Measurements from ENCODE around the gene ATP6V1F. TPM values are rescaled to one million over a fixed set of nuclear protein-coding genes. Genes with fewer than 3 reads are reported as not detected.

ATP6V1F gene
- total RNA-seq, 1 donor from 2014 or later: 133 TPM

DNA sequence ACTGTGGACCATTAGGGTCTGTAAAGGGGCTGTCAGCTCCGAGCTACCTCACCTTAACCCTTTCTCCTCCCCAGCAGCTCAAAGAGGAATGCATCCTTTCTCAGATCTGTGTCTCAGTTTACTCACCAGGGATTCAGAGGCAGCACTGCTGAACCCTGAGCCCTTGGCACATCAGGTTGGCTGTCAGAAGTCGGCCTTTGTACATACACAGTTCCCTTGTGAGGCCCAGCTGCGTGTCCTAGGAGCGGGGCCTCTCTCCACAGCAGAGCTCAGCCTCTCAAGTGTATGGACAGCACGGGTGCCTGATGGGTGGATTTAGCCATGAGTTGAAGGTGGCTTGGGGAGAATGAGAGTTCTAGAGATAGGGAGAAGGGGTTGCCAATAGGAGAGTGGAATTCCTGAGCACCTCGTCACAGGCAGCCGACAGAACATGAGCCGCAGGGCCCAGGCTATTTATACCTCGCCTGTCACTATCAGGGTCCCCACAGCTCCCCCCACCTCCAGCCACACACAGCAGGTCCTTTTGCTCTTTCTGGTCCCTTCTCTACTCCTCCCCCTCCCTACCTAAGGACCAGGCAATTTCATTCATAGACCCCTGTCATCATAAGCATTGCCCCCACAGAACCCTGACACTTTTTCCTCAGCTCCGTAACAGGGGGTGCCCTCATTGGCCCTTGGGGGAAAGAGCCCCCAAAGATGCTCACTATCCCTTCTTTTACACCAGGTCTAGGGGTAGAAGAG lies 34.5 kb upstream of the ATP6V1F start:
- Mint-ChIP-seq H3K27me3 (ENCODE audit: unreplicated experiment) (peaks cover 15% of the 10 kb centered on the region), H3K4me1 (ENCODE audit: low read depth, unreplicated experiment) (peaks cover 15% of the 10 kb centered on the region), H3K9me3 (ENCODE audit: unreplicated experiment) (peaks cover 15% of the 10 kb centered on the region), H3K4me3 (ENCODE audit: unreplicated experiment) (peak overlapping the region; percentile 63), H3K27ac (ENCODE audit: unreplicated experiment) (peak overlapping the region; percentile 86), H3K36me3 (ENCODE audit: unreplicated experiment) (no peaks in the 10 kb centered on the region)
- TF ChIP-seq, protein P1, sequence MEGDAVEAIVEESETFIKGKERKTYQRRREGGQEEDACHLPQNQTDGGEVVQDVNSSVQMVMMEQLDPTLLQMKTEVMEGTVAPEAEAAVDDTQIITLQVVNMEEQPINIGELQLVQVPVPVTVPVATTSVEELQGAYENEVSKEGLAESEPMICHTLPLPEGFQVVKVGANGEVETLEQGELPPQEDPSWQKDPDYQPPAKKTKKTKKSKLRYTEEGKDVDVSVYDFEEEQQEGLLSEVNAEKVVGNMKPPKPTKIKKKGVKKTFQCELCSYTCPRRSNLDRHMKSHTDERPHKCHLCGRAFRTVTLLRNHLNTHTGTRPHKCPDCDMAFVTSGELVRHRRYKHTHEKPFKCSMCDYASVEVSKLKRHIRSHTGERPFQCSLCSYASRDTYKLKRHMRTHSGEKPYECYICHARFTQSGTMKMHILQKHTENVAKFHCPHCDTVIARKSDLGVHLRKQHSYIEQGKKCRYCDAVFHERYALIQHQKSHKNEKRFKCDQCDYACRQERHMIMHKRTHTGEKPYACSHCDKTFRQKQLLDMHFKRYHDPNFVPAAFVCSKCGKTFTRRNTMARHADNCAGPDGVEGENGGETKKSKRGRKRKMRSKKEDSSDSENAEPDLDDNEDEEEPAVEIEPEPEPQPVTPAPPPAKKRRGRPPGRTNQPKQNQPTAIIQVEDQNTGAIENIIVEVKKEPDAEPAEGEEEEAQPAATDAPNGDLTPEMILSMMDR (IDR thresholded peaks at IDR 0.05; ENCODE audit: partially characterized antibody, unreplicated experiment): no peak
- DNase-seq: no peak

DNA sequence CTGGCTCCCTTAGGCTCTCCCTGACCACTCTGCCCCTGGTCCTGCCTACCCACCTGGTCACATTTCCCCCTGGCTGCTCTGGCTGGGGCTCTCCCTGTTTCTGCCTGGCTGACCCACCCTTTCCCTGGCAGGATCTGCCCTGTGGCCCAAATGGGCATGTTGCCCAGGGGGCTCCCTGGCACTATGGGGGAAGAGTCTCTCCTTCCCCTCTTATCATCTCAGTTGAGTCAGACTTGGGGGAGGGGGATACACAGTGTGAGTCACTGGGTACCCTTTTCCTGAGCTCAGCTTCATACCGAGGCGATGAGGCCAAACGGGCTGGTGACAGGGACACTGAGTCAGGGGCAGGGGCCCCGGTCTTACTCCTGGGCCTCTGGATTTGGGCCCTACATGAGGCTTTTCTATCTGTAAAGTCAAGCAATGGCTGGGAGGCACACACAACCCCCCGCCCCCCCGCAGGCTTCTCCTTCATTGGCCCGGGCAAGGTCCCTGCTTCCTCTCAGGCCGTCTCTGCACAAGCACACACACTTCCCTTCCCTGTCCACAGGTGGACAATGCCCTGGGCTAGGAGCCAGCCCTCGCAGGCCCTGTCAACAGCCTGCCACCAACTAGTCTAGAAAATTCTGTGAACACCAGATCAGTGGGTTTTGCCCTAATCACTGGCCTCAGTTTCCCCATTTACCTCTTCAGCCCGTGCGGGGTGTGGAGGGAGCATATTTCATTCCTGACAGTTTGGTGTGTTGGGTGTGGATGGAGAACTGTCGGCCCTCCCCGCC lies 33.1 kb upstream of the ATP6V1F start:
- peak overlapping the region; percentile 72 for H3K27ac Mint-ChIP-seq (ENCODE audit: unreplicated experiment)
- peaks cover 3% of the 10 kb centered on the region for H3K36me3 Mint-ChIP-seq (ENCODE audit: unreplicated experiment)
- H3K4me1 Mint-ChIP-seq (ENCODE audit: low read depth, unreplicated experiment): peaks cover 20% of the 10 kb centered on the region
- DNase-seq: no peak
- H3K27me3 Mint-ChIP-seq (ENCODE audit: unreplicated experiment): peaks cover 17% of the 10 kb centered on the region
- H3K4me3 Mint-ChIP-seq (ENCODE audit: unreplicated experiment): peak overlapping the region; percentile 82
- H3K9me3 Mint-ChIP-seq (ENCODE audit: unreplicated experiment): peaks cover 21% of the 10 kb centered on the region
- TF ChIP-seq, protein P1 (IDR thresholded peaks at IDR 0.05; ENCODE audit: partially characterized antibody, unreplicated experiment): no peak

DNA sequence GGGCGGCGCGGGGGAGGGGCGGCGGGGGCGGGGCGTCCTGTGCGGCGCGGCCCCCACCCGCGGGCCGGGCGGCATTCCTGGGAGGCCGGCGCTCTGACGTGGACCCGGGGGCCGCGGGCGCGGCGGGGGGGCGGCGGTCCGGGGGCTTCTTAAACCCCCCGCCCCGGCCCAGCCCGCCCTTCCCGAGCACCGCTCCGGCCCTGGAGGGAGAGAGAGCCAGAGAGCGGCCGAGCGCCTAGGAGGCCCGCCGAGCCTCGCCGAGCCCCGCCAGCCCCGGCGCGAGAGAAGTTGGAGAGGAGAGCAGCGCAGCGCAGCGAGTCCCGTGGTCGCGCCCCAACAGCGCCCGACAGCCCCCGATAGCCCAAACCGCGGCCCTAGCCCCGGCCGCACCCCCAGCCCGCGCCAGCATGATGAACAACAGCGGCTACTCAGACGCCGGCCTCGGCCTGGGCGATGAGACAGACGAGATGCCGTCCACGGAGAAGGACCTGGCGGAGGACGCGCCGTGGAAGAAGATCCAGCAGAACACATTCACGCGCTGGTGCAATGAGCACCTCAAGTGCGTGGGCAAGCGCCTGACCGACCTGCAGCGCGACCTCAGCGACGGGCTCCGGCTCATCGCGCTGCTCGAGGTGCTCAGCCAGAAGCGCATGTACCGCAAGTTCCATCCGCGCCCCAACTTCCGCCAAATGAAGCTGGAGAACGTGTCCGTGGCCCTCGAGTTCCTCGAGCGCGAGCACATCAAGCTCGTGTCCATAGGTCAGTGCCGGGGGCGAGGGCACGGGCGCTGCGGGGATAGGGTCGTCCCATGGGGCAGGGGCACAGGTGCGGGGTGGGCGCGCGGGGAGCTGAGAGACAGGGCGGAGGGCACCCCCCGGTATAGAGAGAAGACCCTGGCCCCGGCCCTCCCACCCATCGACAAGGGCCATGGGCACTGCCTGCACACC lies 32.2 kb upstream of the ATP6V1F start, which contains the start of gene FLNC:
Gene FLNC, plus strand, starts transcription at position 176 of the 947 bp plus-strand sequence. Its CDS starts 232 bp downstream, at position 408.
- Mint-ChIP-seq H3K27ac (ENCODE audit: unreplicated experiment) (peak within 1 kb of the TSS; percentile 98), H3K36me3 (ENCODE audit: unreplicated experiment) (peaks cover 6% of the 10 kb centered on the region), H3K27me3 (ENCODE audit: unreplicated experiment) (peaks cover 21% of the 10 kb centered on the region), H3K4me3 (ENCODE audit: unreplicated experiment) (peak within 1 kb of the TSS; percentile 90), H3K4me1 (ENCODE audit: low read depth, unreplicated experiment) (peaks cover 24% of the 10 kb centered on the region), H3K9me3 (ENCODE audit: unreplicated experiment) (peaks cover 20% of the 10 kb centered on the region)
- DNase-seq: peak; percentile 68
- TF ChIP-seq, protein P1 (IDR thresholded peaks at IDR 0.05; ENCODE audit: partially characterized antibody, unreplicated experiment): no peak

DNA sequence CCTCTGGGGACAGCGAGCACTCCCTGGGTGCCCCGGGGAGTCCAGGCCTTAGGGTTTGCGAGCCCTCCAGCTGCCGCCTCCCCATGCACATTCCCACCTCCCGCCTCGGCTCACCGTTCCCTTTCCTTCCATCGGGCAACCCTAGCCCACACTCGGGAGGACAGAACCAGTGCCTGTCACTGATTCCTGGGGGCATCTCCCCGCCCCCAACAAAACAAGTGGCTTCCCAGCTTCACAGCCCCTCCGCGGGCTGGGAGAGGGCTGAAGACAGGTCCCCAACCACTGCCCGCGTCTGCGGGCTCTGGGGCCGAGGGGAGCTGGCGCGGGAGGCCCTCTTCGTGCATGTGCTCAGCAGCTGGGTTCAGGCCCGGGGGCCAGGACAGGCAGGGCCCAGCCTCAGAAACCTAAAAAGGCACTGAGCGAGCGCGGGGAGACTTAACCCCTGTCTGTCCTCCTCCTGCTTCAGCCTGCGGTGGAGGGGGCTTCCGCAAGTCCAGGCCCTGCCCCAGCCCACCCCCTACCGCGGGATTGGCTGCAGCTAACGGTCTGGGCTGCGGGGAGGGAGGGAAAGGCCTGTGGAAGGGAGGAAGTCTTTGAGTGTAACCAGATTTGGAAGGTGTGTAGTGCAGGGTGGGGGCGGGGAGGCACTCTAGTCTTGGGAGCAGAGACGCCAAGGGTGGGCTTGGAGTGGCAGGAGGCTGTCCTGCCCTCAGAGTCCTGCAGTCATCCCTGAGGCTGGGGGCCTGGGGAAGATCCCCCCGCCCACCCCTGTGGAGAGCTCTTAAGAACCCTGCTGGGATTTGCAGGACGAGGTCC lies 31.3 kb upstream of the ATP6V1F start:
- H3K27ac Mint-ChIP-seq (ENCODE audit: unreplicated experiment): peak overlapping the region; percentile 98
- H3K36me3 Mint-ChIP-seq (ENCODE audit: unreplicated experiment): peaks cover 6% of the 10 kb centered on the region
- H3K4me1 Mint-ChIP-seq (ENCODE audit: low read depth, unreplicated experiment): peaks cover 24% of the 10 kb centered on the region
- H3K4me3 Mint-ChIP-seq (ENCODE audit: unreplicated experiment): peak overlapping the region; percentile 88
- DNase-seq: peak; percentile 89
- peaks cover 20% of the 10 kb centered on the region for H3K9me3 Mint-ChIP-seq (ENCODE audit: unreplicated experiment)
- H3K27me3 Mint-ChIP-seq (ENCODE audit: unreplicated experiment): peaks cover 21% of the 10 kb centered on the region
- TF ChIP-seq, protein P1 (IDR thresholded peaks at IDR 0.05; ENCODE audit: partially characterized antibody, unreplicated experiment): no peak
